Neuronal stem cell (in vitro differentiated cells): ENCODE measurements around the gene MARK2.

Experiments used
- DNase-seq: peaks from one replicate; pipeline ENCODE4 v3.0.0-alpha.2; 2013; ENCODE audit warnings: low spot score
- H2AFZ ChIP-seq: one replicate; pipeline ENCODE4 v1.6.1; 2013; ENCODE audit warnings: mild to moderate bottlenecking, low read length, inconsistent platforms
- H2AK5ac ChIP-seq: 2 replicates; pipeline ENCODE4 v1.6.1; 2013; ENCODE audit warnings: low read depth, mild to moderate bottlenecking, inconsistent platforms, low read length, moderate library complexity, mixed read lengths
- H2BK120ac ChIP-seq: 2 replicates; pipeline ENCODE4 v1.6.1; 2013; ENCODE audit warnings: low read depth, mild to moderate bottlenecking, inconsistent platforms, low read length, moderate library complexity, mixed read lengths
- H2BK12ac ChIP-seq: one replicate; pipeline ENCODE4 v1.6.1; 2013; ENCODE audit warnings: low read length, inconsistent platforms
- H2BK15ac ChIP-seq: 2 replicates; pipeline ENCODE4 v1.6.1; 2013; ENCODE audit warnings: mild to moderate bottlenecking, low read length, inconsistent platforms, mixed read lengths
- H2BK5ac ChIP-seq: one replicate; pipeline ENCODE4 v1.6.1; 2013; ENCODE audit warnings: inconsistent platforms, mild to moderate bottlenecking, low read length, moderate library complexity
- H3K14ac ChIP-seq: one replicate; pipeline ENCODE4 v1.6.1; 2013; ENCODE audit warnings: low read length, inconsistent platforms
- H3K18ac ChIP-seq: 2 replicates; pipeline ENCODE4 v1.6.1; 2013; ENCODE audit warnings: low read length, inconsistent platforms
- H3K23ac ChIP-seq: 2 replicates; pipeline ENCODE4 v1.6.1; 2013; ENCODE audit warnings: low read depth, mild to moderate bottlenecking, mixed read lengths, low read length, inconsistent platforms; ENCODE audit not compliant: poor library complexity
- H3K27ac ChIP-seq: replicated peaks from 3 replicates; pipeline ENCODE4 v1.5.1; 2013; ENCODE audit warnings: low read length, inconsistent platforms
- H3K27me3 ChIP-seq, 3 experiments: 2 replicates each; pipeline ENCODE4 v1.6.1; 2013; ENCODE audit warnings: low read length in 3 of 3, mild to moderate bottlenecking in 2 of 3, inconsistent platforms in 1 of 3, low read depth in 1 of 3, mixed read lengths in 1 of 3, moderate library complexity in 1 of 3; ENCODE audit not compliant: control insufficient read depth in 3 of 3, insufficient read depth in 3 of 3
- H3K36me3 ChIP-seq, 2 donors: replicated peaks in 1 of 2; 2 replicates each; pipeline ENCODE4 v1.6.1; 2013; ENCODE audit warnings: low read length in 2 of 2; ENCODE audit not compliant: control insufficient read depth in 2 of 2, insufficient read depth in 2 of 2
- H3K4ac ChIP-seq: 2 replicates; pipeline ENCODE4 v1.6.1; 2013; ENCODE audit warnings: inconsistent platforms, mild to moderate bottlenecking, low read length, moderate library complexity
- H3K4me1 ChIP-seq, 2 donors: 1 replicate in 1 of 2; 2 replicates in 1 of 2; pipeline ENCODE4 v1.6.1; 2013; ENCODE audit warnings: low read length in 2 of 2, low read depth in 1 of 2; ENCODE audit not compliant: control insufficient read depth in 2 of 2, insufficient read depth in 1 of 2
- H3K4me2 ChIP-seq: one replicate; pipeline ENCODE4 v1.6.1; 2013; ENCODE audit warnings: mild to moderate bottlenecking, low read length, inconsistent platforms; ENCODE audit not compliant: insufficient read depth, poor library complexity, severe bottlenecking
- H3K4me3 ChIP-seq, 2 donors: 2 replicates each; pipeline ENCODE4 v1.5.1; 2013; ENCODE audit warnings: low read length in 2 of 2, mild to moderate bottlenecking in 2 of 2, inconsistent platforms in 1 of 2, moderate library complexity in 1 of 2
- H3K79me1 ChIP-seq: one replicate; pipeline ENCODE4 v1.6.1; 2013; ENCODE audit warnings: low read depth, mild to moderate bottlenecking, inconsistent platforms, low read length, moderate library complexity
- H3K9ac ChIP-seq: one replicate; pipeline ENCODE4 v1.6.1; 2013; ENCODE audit warnings: mild to moderate bottlenecking, low read depth, low read length, inconsistent platforms; ENCODE audit not compliant: poor library complexity
- H3K9me3 ChIP-seq, 2 donors: replicated peaks in 1 of 2; 2 replicates each; pipeline versions ENCODE3 to v1.6.1; 2013; ENCODE audit warnings: low read length in 2 of 2, mild to moderate bottlenecking in 2 of 2, inconsistent platforms in 1 of 2, low read depth in 1 of 2, mixed read lengths in 1 of 2, moderate library complexity in 1 of 2; ENCODE audit not compliant: control insufficient read depth in 2 of 2, insufficient read depth in 1 of 2
- H4K8ac ChIP-seq: one replicate; pipeline ENCODE4 v1.6.1; 2013; ENCODE audit warnings: low read depth, mild to moderate bottlenecking, inconsistent platforms, low read length, moderate library complexity
- H4K91ac ChIP-seq: one replicate; pipeline ENCODE4 v1.6.1; 2013; ENCODE audit warnings: low read length, low read depth, mild to moderate bottlenecking, inconsistent platforms; ENCODE audit not compliant: poor library complexity
- WGBS, 2 donors: extraction: QIAGEN DNeasy Blood & Tissue Kit; methylation state at CpG; one replicate each; pipeline ENCODE4 v1.1.7; 2013; ENCODE audit warnings: missing lambda C conversion rate in 2 of 2, mixed read lengths in 1 of 2; ENCODE audit not compliant: insufficient read length in 2 of 2, insufficient replicate concordance in 1 of 2; ENCODE audit errors: extremely low coverage in 2 of 2; 5-methylcytosine and 5-hydroxymethylcytosine counted together

Gene MARK2

GRCh38 chr11:63917692-63918506, 79.0 kb downstream of the MARK2 start:
- Histone ChIP-seq H3K4me1 (peaks cover 33 to 37% of the 10 kb centered on the region in 2 donors), H3K9me3 (peaks cover 0 to 5% of the 10 kb centered on the region in 2 donors), H2BK15ac (peak overlapping the region; percentile 84), H4K8ac (no peak overlapping the region), H4K91ac (peak overlapping the region; percentile 97), H3K4me2 (peak overlapping the region; percentile 69), H3K4me3 (peak overlapping the region; percentile 66 to 74), H2AFZ (peak overlapping the region; percentile 81), H3K9ac (peak overlapping the region; percentile 93), H3K14ac (peak overlapping the region; percentile 78), H2BK5ac (peak overlapping the region; percentile 99), H3K18ac (peak overlapping the region; percentile 100), H3K27me3 (no peaks in the 10 kb centered on the region), H3K79me1 (peaks cover 19% of the 10 kb centered on the region), H2BK12ac (peak overlapping the region; percentile 97), H3K4ac (peak overlapping the region; percentile 90), H2AK5ac (peak overlapping the region; percentile 50), H2BK120ac (peak overlapping the region; percentile 98), H3K27ac (peak overlapping the region; percentile 91), H3K36me3 (peaks cover 15 to 21% of the 10 kb centered on the region in 2 donors), H3K23ac (peak overlapping the region; percentile 87)
- no CpG with 5 or more reads among the region's 50 CpGs for WGBS, 2 donors
- peak; percentile 82 for DNase-seq

GRCh38 chr11:63918507-63919191, 79.7 kb downstream of the MARK2 start:
- Histone ChIP-seq H3K9me3 (peaks cover 0 to 5% of the 10 kb centered on the region in 2 donors), H2BK120ac (peak overlapping the region; percentile 98), H3K36me3 (peaks cover 15 to 17% of the 10 kb centered on the region in 2 donors), H3K23ac (peak overlapping the region; percentile 87), H3K4me1 (peaks cover 33 to 37% of the 10 kb centered on the region in 2 donors), H3K79me1 (peaks cover 19% of the 10 kb centered on the region), H2BK15ac (peak overlapping the region; percentile 84), H2BK5ac (peak overlapping the region; percentile 99), H2AK5ac (peak overlapping the region; percentile 50), H2BK12ac (peak overlapping the region; percentile 97), H3K27ac (peak overlapping the region; percentile 91), H3K4me3 (peak overlapping the region; percentile 24 to 66), H3K27me3 (no peaks in the 10 kb centered on the region), H4K8ac (no peak overlapping the region), H2AFZ (peak overlapping the region; percentile 81), H4K91ac (peak overlapping the region; percentile 97), H3K9ac (peak overlapping the region; percentile 93), H3K14ac (peak overlapping the region; percentile 78), H3K18ac (peak overlapping the region; percentile 100), H3K4ac (peak overlapping the region; percentile 90), H3K4me2 (peak overlapping the region; percentile 69)
- WGBS, 2 donors: no CpG with 5 or more reads among the region's 9 CpGs
- DNase-seq: no peak

- Histone ChIP-seq H3K23ac (peak overlapping the region; percentile 94), H3K18ac (peak overlapping the region; percentile 99), H3K4me2 (peak overlapping the region; percentile 64), H3K36me3 (peaks cover 7 to 8% of the 10 kb centered on the region in 2 donors), H2BK120ac (peak overlapping the region; percentile 100), H2AFZ (peak overlapping the region; percentile 81), H3K27me3 (no peaks in the 10 kb centered on the region), H3K4me3 (peak overlapping the region; percentile 16 to 66), H3K9me3 (peaks cover 0 to 5% of the 10 kb centered on the region in 2 donors), H3K27ac (peak overlapping the region; percentile 91), H2BK15ac (peak overlapping the region; percentile 100), H3K79me1 (peaks cover 18% of the 10 kb centered on the region), H3K4ac (peak overlapping the region; percentile 99), H3K9ac (peak overlapping the region; percentile 86), H3K4me1 (peaks cover 33 to 37% of the 10 kb centered on the region in 2 donors), H3K14ac (peak overlapping the region; percentile 28), H4K8ac (peak overlapping the region; percentile 70), H2BK12ac (peak overlapping the region; percentile 77), H2AK5ac (peak overlapping the region; percentile 100), H2BK5ac (peak overlapping the region; percentile 99), H4K91ac (peak overlapping the region; percentile 47)
- DNase-seq: peak; percentile 84
- WGBS, 2 donors: no CpG with 5 or more reads among the region's 41 CpGs
These were observed 80.6 kb downstream of the MARK2 start for GRCh38 chr11:63919267-63920125.
